Measurements from ENCODE around the gene SDC3. TPM values are rescaled to one million over a fixed set of nuclear protein-coding genes. Genes with fewer than 3 reads are reported as not detected.
A peak's percentile ranks its signal among the peaks of the same experiment; 100 is the strongest.

Gene SDC3
- total RNA-seq, 5 donors from 2014 or later (not counting 1 experiment from before 2014, with no cell fraction given): 0.07 to 1.1 (median 0.47) TPM

GRCh38 chr1:30907481-30908315, 860 bp downstream of the SDC3 start:
- no peak overlapping the region for H3K4me3 ChIP-seq (ENCODE audit: control insufficient read depth in 1 of 2, extremely low read depth in 1 of 2, low read length in 1 of 2)
- peak in 1 of 35 experiments; percentile 24 for DNase-seq

GRCh38 chr1:30906631-30907441, 1.7 kb downstream of the SDC3 start:
- ATAC-seq (replicated peaks in 1 of 4) (no peak), DNase-seq (no peak)
- H3K9me3 ChIP-seq: no peaks in the 10 kb centered on the region
- H3K4me1 Mint-ChIP-seq: peaks cover 15 to 23% (median 18%) of the 10 kb centered on the region in 3 donors
- WGBS (ENCODE audit: insufficient coverage): 92% methylated on average over 4 of the region's 9 CpGs
- peaks cover 0 to 22% of the 10 kb centered on the region in 2 experiments for H3K4me1 ChIP-seq (ENCODE audit: control insufficient read depth in 1 of 2, extremely low read depth in 1 of 2, insufficient read depth in 2 of 2, low read length in 2 of 2)
- H3K27me3 Mint-ChIP-seq: peaks cover 32 to 50% of the 10 kb centered on the region in 2 donors
- no peak overlapping the region for H3K4me3 ChIP-seq (ENCODE audit: control insufficient read depth in 1 of 2, extremely low read depth in 1 of 2, low read length in 1 of 2)
- ChIA-PET POLR2A (no interaction called here), CTCF (interaction anchor here (0.6 kb wide), 2 partner anchors 121 to 180 kb away, joined by 3 to 5 read pairs; no protein-coding TSS in a partner anchor)
- H3K27me3 ChIP-seq (replicated peaks in 1 of 2; ENCODE audit: control insufficient read depth in 2 of 2, extremely low read depth in 1 of 2, insufficient read depth in 2 of 2, low read length in 1 of 2): peaks cover 14 to 79% of the 10 kb centered on the region in 2 experiments
- H3K36me3 ChIP-seq (ENCODE audit: control insufficient read depth in 2 of 2, extremely low read depth in 1 of 2, insufficient read depth in 1 of 2, low read length in 1 of 2): no peaks in the 10 kb centered on the region
- no peak overlapping the region for H3K27ac Mint-ChIP-seq
- H3K36me3 Mint-ChIP-seq: no peaks in the 10 kb centered on the region
- no peaks in the 10 kb centered on the region for H3K9me3 Mint-ChIP-seq
- H3K4me3 Mint-ChIP-seq: peak overlapping the region; percentile 73 to 81 (median 80)
- H3K27ac ChIP-seq (ENCODE audit: low read length): no peak overlapping the region

More at GRCh38 chr1:30907481-30908315, 860 bp downstream of the SDC3 start:
- Histone ChIP-seq H3K27me3 (replicated peaks in 1 of 2; ENCODE audit: control insufficient read depth in 2 of 2, extremely low read depth in 1 of 2, insufficient read depth in 2 of 2, low read length in 1 of 2) (peaks cover 10 to 76% of the 10 kb centered on the region in 2 experiments), H3K4me1 (ENCODE audit: control insufficient read depth in 1 of 2, extremely low read depth in 1 of 2, insufficient read depth in 2 of 2, low read length in 2 of 2) (peaks cover 0 to 22% of the 10 kb centered on the region in 2 experiments), H3K36me3 (ENCODE audit: control insufficient read depth in 2 of 2, extremely low read depth in 1 of 2, insufficient read depth in 1 of 2, low read length in 1 of 2) (no peaks in the 10 kb centered on the region), H3K27ac (ENCODE audit: low read length) (no peak overlapping the region), H3K9me3 (no peaks in the 10 kb centered on the region)
- no peak for ATAC-seq (replicated peaks in 1 of 4)
- Mint-ChIP-seq H3K27ac (peak overlapping the region in 1 of 2 donors; percentile 39), H3K4me3 (peak overlapping the region; percentile 73 to 81 (median 80)), H3K36me3 (no peaks in the 10 kb centered on the region), H3K27me3 (peaks cover 32 to 50% of the 10 kb centered on the region in 2 donors), H3K4me1 (peaks cover 15 to 23% (median 18%) of the 10 kb centered on the region in 3 donors), H3K9me3 (no peaks in the 10 kb centered on the region)
- ChIA-PET CTCF (no interaction called here), POLR2A (no interaction called here)
- WGBS (ENCODE audit: insufficient coverage): 19% methylated on average over 34 of the region's 47 CpGs

- ChIA-PET CTCF (interaction anchor here in 1 of 2 donors (0.6 kb wide), 1 partner anchor 120 kb away, joined by 3 read pairs; no protein-coding TSS in a partner anchor), POLR2A (no interaction called here)
- ATAC-seq (replicated peaks in 1 of 4) (no peak), DNase-seq (no peak)
- no peaks in the 10 kb centered on the region for H3K36me3 Mint-ChIP-seq
- Histone ChIP-seq H3K36me3 (ENCODE audit: control insufficient read depth in 2 of 2, extremely low read depth in 1 of 2, insufficient read depth in 1 of 2, low read length in 1 of 2) (no peaks in the 10 kb centered on the region), H3K4me1 (ENCODE audit: control insufficient read depth in 1 of 2, extremely low read depth in 1 of 2, insufficient read depth in 2 of 2, low read length in 2 of 2) (peaks cover 0 to 19% of the 10 kb centered on the region in 2 experiments), H3K27me3 (replicated peaks in 1 of 2; ENCODE audit: control insufficient read depth in 2 of 2, extremely low read depth in 1 of 2, insufficient read depth in 2 of 2, low read length in 1 of 2) (peaks cover 14 to 73% of the 10 kb centered on the region in 2 experiments), H3K27ac (ENCODE audit: low read length) (no peak overlapping the region), H3K4me3 (ENCODE audit: control insufficient read depth in 1 of 2, extremely low read depth in 1 of 2, low read length in 1 of 2) (no peak overlapping the region), H3K9me3 (no peaks in the 10 kb centered on the region)
- H3K27me3 Mint-ChIP-seq: peaks cover 32 to 50% of the 10 kb centered on the region in 2 donors
- peak overlapping the region in 1 of 3 donors; percentile 9 for H3K4me3 Mint-ChIP-seq
- H3K27ac Mint-ChIP-seq: no peak overlapping the region
- H3K4me1 Mint-ChIP-seq: peaks cover 15 to 23% (median 18%) of the 10 kb centered on the region in 3 donors
- 74% methylated on average over 4 of the region's 9 CpGs for WGBS (ENCODE audit: insufficient coverage)
- no peaks in the 10 kb centered on the region for H3K9me3 Mint-ChIP-seq
Measured at GRCh38 chr1:30905916-30906620, 2.5 kb downstream of the SDC3 start.

- POLR2A ChIA-PET: no interaction called here
- Histone ChIP-seq H3K4me1 (ENCODE audit: control insufficient read depth in 1 of 2, extremely low read depth in 1 of 2, insufficient read depth in 2 of 2, low read length in 2 of 2) (peaks cover 0 to 18% of the 10 kb centered on the region in 2 experiments), H3K36me3 (ENCODE audit: control insufficient read depth in 2 of 2, extremely low read depth in 1 of 2, insufficient read depth in 1 of 2, low read length in 1 of 2) (no peaks in the 10 kb centered on the region), H3K9me3 (no peaks in the 10 kb centered on the region), H3K27me3 (replicated peaks in 1 of 2; ENCODE audit: control insufficient read depth in 2 of 2, extremely low read depth in 1 of 2, insufficient read depth in 2 of 2, low read length in 1 of 2) (peaks cover 10 to 67% of the 10 kb centered on the region in 2 experiments), H3K27ac (ENCODE audit: low read length) (no peak overlapping the region), H3K4me3 (ENCODE audit: control insufficient read depth in 1 of 2, extremely low read depth in 1 of 2, low read length in 1 of 2) (no peak overlapping the region)
- Mint-ChIP-seq H3K36me3 (no peaks in the 10 kb centered on the region), H3K27me3 (peaks cover 28 to 44% of the 10 kb centered on the region in 2 donors), H3K27ac (no peak overlapping the region), H3K4me3 (no peak overlapping the region), H3K4me1 (peaks cover 15 to 23% (median 18%) of the 10 kb centered on the region in 3 donors), H3K9me3 (no peaks in the 10 kb centered on the region)
- WGBS (ENCODE audit: insufficient coverage): no CpG with 5 or more reads among the region's 1 CpG
- CTCF ChIA-PET: no interaction called here
- DNase-seq (no peak), ATAC-seq (replicated peaks in 1 of 4) (no peak)
Measured at GRCh38 chr1:30905403-30905802, 3.2 kb downstream of the SDC3 start.

GRCh38 chr1:30904962-30905335, 3.6 kb downstream of the SDC3 start:
- Histone ChIP-seq H3K4me1 (ENCODE audit: control insufficient read depth in 1 of 2, extremely low read depth in 1 of 2, insufficient read depth in 2 of 2, low read length in 2 of 2) (peaks cover 0 to 18% of the 10 kb centered on the region in 2 experiments), H3K36me3 (ENCODE audit: control insufficient read depth in 2 of 2, extremely low read depth in 1 of 2, insufficient read depth in 1 of 2, low read length in 1 of 2) (no peaks in the 10 kb centered on the region), H3K27me3 (replicated peaks in 1 of 2; ENCODE audit: control insufficient read depth in 2 of 2, extremely low read depth in 1 of 2, insufficient read depth in 2 of 2, low read length in 1 of 2) (peaks cover 10 to 66% of the 10 kb centered on the region in 2 experiments), H3K4me3 (ENCODE audit: control insufficient read depth in 1 of 2, extremely low read depth in 1 of 2, low read length in 1 of 2) (no peak overlapping the region), H3K9me3 (no peaks in the 10 kb centered on the region), H3K27ac (ENCODE audit: low read length) (no peak overlapping the region)
- peaks cover 15 to 19% (median 18%) of the 10 kb centered on the region in 3 donors for H3K4me1 Mint-ChIP-seq
- CTCF ChIA-PET: interaction anchor here in 1 of 2 donors (0.5 to 0.6 kb wide), 2 partner anchors 125 to 150 kb away, joined by 3 read pairs; no protein-coding TSS in a partner anchor
- ATAC-seq (replicated peaks in 1 of 4): no peak
- no peaks in the 10 kb centered on the region for H3K9me3 Mint-ChIP-seq
- no CpG with 5 or more reads among the region's 1 CpG for WGBS (ENCODE audit: insufficient coverage)
- no peak for DNase-seq
- peaks cover 27 to 42% of the 10 kb centered on the region in 2 donors for H3K27me3 Mint-ChIP-seq
- POLR2A ChIA-PET: no interaction called here
- no peak overlapping the region for H3K27ac Mint-ChIP-seq
- H3K4me3 Mint-ChIP-seq: no peak overlapping the region
- no peaks in the 10 kb centered on the region for H3K36me3 Mint-ChIP-seq

Data from T-cell (primary cell).